HepG2 (cell line): ENCODE measurements around the gene RFFL. TPM values are rescaled to one million over a fixed set of nuclear protein-coding genes. Genes with fewer than 3 reads are reported as not detected.
A peak's percentile ranks its signal among the peaks of the same experiment; 100 is the strongest.

Experiments used
- CEBPG ChIP-seq: IDR thresholded peaks from 2 replicates; pipeline ENCODE4 v1.6.1; 2016
- FUBP1 ChIP-seq: sonication (generic); formaldehyde crosslinking; IDR thresholded peaks from 2 replicates; pipeline ENCODE4 v1.5.1; 2020; ENCODE audit warnings: missing genetic modification reagents, mild to moderate bottlenecking, borderline replicate concordance
- HOMEZ ChIP-seq: IDR thresholded peaks from 2 replicates; pipeline ENCODE4 v1.6.1; 2016; ENCODE audit warnings: low read depth
- MAF1 ChIP-seq: sonication (generic); formaldehyde crosslinking; IDR thresholded peaks from 2 replicates; pipeline ENCODE4 v1.5.0; 2020; ENCODE audit warnings: missing genetic modification reagents, borderline replicate concordance
- MEF2D ChIP-seq: sonication (generic); formaldehyde crosslinking; IDR thresholded peaks from 2 replicates; pipeline ENCODE4 v1.5.1; 2020; ENCODE audit warnings: mild to moderate bottlenecking, missing genetic modification reagents
- MIER3 ChIP-seq: IDR thresholded peaks from 2 replicates; pipeline ENCODE4 v1.6.1; 2016; ENCODE audit warnings: missing compliant biosample characterization, borderline replicate concordance
- NFE2L2 ChIP-seq: fragments of 150-350 bp; IDR thresholded peaks from 2 replicates; pipeline ENCODE4 v1.6.1; 2014; ENCODE audit warnings: low read length
- NR0B2 ChIP-seq: sonication (generic); formaldehyde crosslinking; IDR thresholded peaks from 2 replicates; pipeline ENCODE4 v1.4.0; 2020; ENCODE audit warnings: mild to moderate bottlenecking, missing genetic modification reagents
- POLR2G ChIP-seq: fragments of 200-400 bp; formaldehyde crosslinking; IDR thresholded peaks from 2 replicates; pipeline ENCODE4 v1.6.1; 2018; ENCODE audit warnings: mild to moderate bottlenecking, low read depth, low read length, moderate library complexity
- RAD51 ChIP-seq: fragments of 450-650 bp; IDR thresholded peaks from 2 replicates; pipeline ENCODE4 v1.6.1; 2016; ENCODE audit warnings: borderline replicate concordance
- RBM39 ChIP-seq: fragments of 200-400 bp; formaldehyde crosslinking; IDR thresholded peaks from one replicate; pipeline ENCODE4 v1.6.1; 2018; ENCODE audit warnings: antibody characterized with exemption, mild to moderate bottlenecking, low read depth, low read length; ENCODE audit not compliant: poor library complexity, severe bottlenecking
- RERE ChIP-seq: IDR thresholded peaks from 2 replicates; pipeline ENCODE4 v1.6.1; 2016; ENCODE audit warnings: low read depth, missing genetic modification reagents, missing compliant biosample characterization
- SKI ChIP-seq: fragments of 450-650 bp; IDR thresholded peaks from one replicate; pipeline ENCODE4 v1.6.1; 2018; ENCODE audit warnings: mild to moderate bottlenecking; ENCODE audit not compliant: partially characterized antibody
- SP4 ChIP-seq: sonication (generic); formaldehyde crosslinking; IDR thresholded peaks from 2 replicates; pipeline ENCODE4 v1.8.1; 2023; ENCODE audit warnings: mild to moderate bottlenecking, missing genetic modification reagents
- ZBTB7A ChIP-seq: sonication (generic); formaldehyde crosslinking; IDR thresholded peaks from 2 replicates; pipeline ENCODE4 v1.8.0; 2022; ENCODE audit warnings: mild to moderate bottlenecking, missing genetic modification reagents
- ZNF230 ChIP-seq: sonication (generic); formaldehyde crosslinking; IDR thresholded peaks from 2 replicates; pipeline ENCODE4 v1.4.0; 2020; ENCODE audit warnings: mild to moderate bottlenecking, missing genetic modification reagents
- ZNF280B ChIP-seq: sonication (generic); formaldehyde crosslinking; IDR thresholded peaks from 2 replicates; pipeline ENCODE4 v1.5.0; 2020; ENCODE audit warnings: missing genetic modification reagents, mild to moderate bottlenecking, borderline replicate concordance
- ZNF501 ChIP-seq: sonication (generic); formaldehyde crosslinking; IDR thresholded peaks from 2 replicates; pipeline ENCODE4 v1.5.1; 2020; ENCODE audit warnings: mild to moderate bottlenecking, moderate library complexity, missing genetic modification reagents
- ZNF749 ChIP-seq: sonication (generic); formaldehyde crosslinking; IDR thresholded peaks from 2 replicates; pipeline ENCODE4 v1.8.0; 2022; ENCODE audit warnings: mild to moderate bottlenecking, missing genetic modification reagents, moderate library complexity, borderline replicate concordance
- polyA plus RNA-seq, 8 experiments: library from polyadenylated mRNA; depleted of rRNA in 3 of 8; stranded (reverse) in 7 of 8; unstranded in 1 of 8; fragments of >200 nt; fragmentation: Illumina TruSeq in 4 of 8; extraction: Trizol in 4 of 8; gene quantifications; 2 replicates each; pipeline versions ENCODE4 v1.2.1 to v1.2.3, GENCODE V29; 2011 to 2016; ENCODE audit warnings: low read depth in 4 of 8, missing spikeins in 1 of 8, mixed read lengths in 1 of 8; ENCODE audit not compliant: insufficient read depth in 1 of 8
- total RNA-seq, 5 experiments: library from RNA; depleted of rRNA; stranded (reverse); fragments of >200 nt; fragmentation: Illumina TruSeq; extraction: Trizol; gene quantifications; 2 replicates each; pipeline ENCODE4 v1.2.3, GENCODE V29; 2016; ENCODE audit warnings: low read depth in 1 of 5

The RFFL gene
- total and polyA plus RNA-seq, 2 of the 13 experiments (the other 11 are each of a cell fraction or from before 2014, with no cell fraction given), result 24.3 to 48.6 TPM

- TF ChIP-seq RERE (no peak), SP4 (CRISPR knock-in tag) (no peak), MAF1 (CRISPR knock-in tag) (no peak), POLR2G (peak; percentile 35; the same call in 1 of the 2 replicates), ZNF230 (CRISPR knock-in tag) (no peak), ZNF749 (CRISPR knock-in tag) (no peak), MIER3 (no peak), FUBP1 (CRISPR knock-in tag) (no peak), CEBPG (no peak), ZNF280B (no peak), ZNF501 (CRISPR knock-in tag) (no peak), MEF2D (CRISPR knock-in tag) (no peak), RAD51 (no peak), NR0B2 (no peak), RBM39 (no peak), ZBTB7A (0 out of 2 replicates have a peak, but pooled peaks have one; percentile 35), HOMEZ (no peak), NFE2L2 (no peak), SKI (peak; percentile 68)
Measured at GRCh38 chr17:35088356-35088880, 24.9 kb upstream of the RFFL start (continued).
